GM19351 (cell line): ENCODE measurements around the gene RALBP1.
"Not testable (repeated sequence)": the region's sequence is repeated elsewhere in the genome, so short reads cannot be mapped to it uniquely, and the experiment has no call there.

ENCODE experiments used
- ATAC-seq: cut with Tn5 transposase; IDR thresholded peaks from one replicate; pipeline ENCODE4 v1.9.1; 2021; ENCODE audit warnings: mild to moderate bottlenecking, moderate library complexity; ENCODE audit not compliant: unreplicated experiment

Gene RALBP1

GRCh38 chr18:9474983-9475642 lies at the start of gene RALBP1:
Gene RALBP1 (plus strand): TSS chr18:9475513. CDS start chr18:9513046, 37,533 bp downstream.
- peak; percentile 92 for ATAC-seq

- no peak for ATAC-seq
Measured at GRCh38 chr18:9426753-9427152, 48.6 kb upstream of the RALBP1 start.

GRCh38 chr18:9428301-9428706 lies 47.0 kb upstream of the RALBP1 start:
- ATAC-seq: no peak

- ATAC-seq: no peak
Measured at GRCh38 chr18:9428862-9429661, 46.3 kb upstream of the RALBP1 start.

- no peak for ATAC-seq
Measured at GRCh38 chr18:9429662-9429993, 45.7 kb upstream of the RALBP1 start.

- not testable (repeated sequence) for ATAC-seq
Measured at GRCh38 chr18:9430315-9430714, 45.0 kb upstream of the RALBP1 start.

- ATAC-seq: no peak
Measured at GRCh38 chr18:9431296-9431695, 44.0 kb upstream of the RALBP1 start.

GRCh38 chr18:9433122-9433521 lies 42.2 kb upstream of the RALBP1 start:
- ATAC-seq: not testable (repeated sequence)

- ATAC-seq: no peak
Measured at GRCh38 chr18:9433671-9434121, 41.6 kb upstream of the RALBP1 start.

GRCh38 chr18:9434122-9434701 lies 41.1 kb upstream of the RALBP1 start:
- ATAC-seq: no peak

- no peak for ATAC-seq
Measured at GRCh38 chr18:9435041-9435440, 40.3 kb upstream of the RALBP1 start.

- ATAC-seq: no peak
Measured at GRCh38 chr18:9436206-9436929, 38.9 kb upstream of the RALBP1 start.

GRCh38 chr18:9437021-9437437 lies 38.3 kb upstream of the RALBP1 start:
- ATAC-seq: no peak

GRCh38 chr18:9437672-9438071 lies 37.6 kb upstream of the RALBP1 start:
- ATAC-seq: no peak

- no peak for ATAC-seq
Measured at GRCh38 chr18:9441061-9441460, 34.3 kb upstream of the RALBP1 start.

- ATAC-seq: no peak
Measured at GRCh38 chr18:9444549-9444948, 30.8 kb upstream of the RALBP1 start.

- no peak for ATAC-seq
Measured at GRCh38 chr18:9446839-9447238, 28.5 kb upstream of the RALBP1 start.

GRCh38 chr18:9447334-9447733 lies 28.0 kb upstream of the RALBP1 start:
- ATAC-seq: no peak

GRCh38 chr18:9449600-9450414 lies 25.5 kb upstream of the RALBP1 start:
- ATAC-seq: no peak

GRCh38 chr18:9450920-9451319 lies 24.4 kb upstream of the RALBP1 start:
- ATAC-seq: not testable (repeated sequence)
